NCI-H1048 (cell line): ENCODE measurements around the gene GIMD1.

Experiments used
- DNase-seq: peaks from one replicate; lab custom pipeline; 2025; lab: John Stamatoyannopoulos, UW

Gene GIMD1

DNA sequence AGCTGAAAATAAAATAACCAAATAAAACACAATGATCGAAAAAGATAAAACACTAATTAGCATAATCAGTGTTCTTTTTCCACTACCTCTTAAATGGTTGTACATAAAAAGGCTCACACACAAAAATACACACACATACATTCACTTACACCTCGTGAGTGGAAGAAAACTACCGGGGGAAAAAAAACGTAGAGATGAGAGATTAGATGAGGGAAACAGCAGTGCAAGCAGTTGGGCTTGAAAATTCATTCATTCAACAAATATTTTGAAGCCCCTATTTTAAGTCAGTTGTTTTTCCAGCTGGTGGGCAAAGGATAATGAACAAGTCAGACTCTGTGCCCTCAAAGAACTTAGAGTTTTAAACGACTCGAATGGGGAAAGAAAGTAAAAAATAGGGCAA lies 53.6 kb downstream of the GIMD1 start:
- no peak for DNase-seq

DNA sequence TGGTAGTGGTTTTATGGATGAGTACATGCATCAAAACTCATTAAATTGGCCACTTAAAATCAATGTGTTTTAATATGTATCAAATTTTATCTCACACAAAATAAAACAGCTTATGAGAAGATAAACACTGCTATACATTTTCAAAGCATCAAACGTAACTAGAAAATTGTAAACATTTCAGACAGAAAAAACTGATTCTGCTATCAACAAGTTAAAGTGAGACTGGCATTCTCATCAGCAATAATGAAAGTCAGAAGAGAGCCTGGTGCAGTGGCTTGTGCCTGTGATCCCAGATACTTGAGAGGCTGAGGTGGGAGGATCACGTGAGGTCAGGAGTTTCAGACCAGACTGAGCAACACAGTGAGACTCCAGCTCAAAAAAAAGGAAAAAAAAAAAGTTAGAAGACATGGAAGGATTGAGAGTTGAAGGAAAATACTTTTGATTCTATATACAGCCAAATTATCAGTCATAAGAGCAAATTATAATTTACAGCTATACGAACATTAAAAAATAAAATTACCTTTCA lies 55.5 kb downstream of the GIMD1 start:
- no peak for DNase-seq

- DNase-seq, result no peak
These were observed 56.2 kb downstream of the GIMD1 start for GRCh38 chr4:106312377-106312776.
